ENCODE results near the gene PRPH. TPM values are rescaled to one million over a fixed set of nuclear protein-coding genes. Genes with fewer than 3 reads are reported as not detected.

Gene PRPH
- total and polyA plus RNA-seq, 9 of the 15 experiments (the other 6 are each of a cell fraction or from before 2014, with no cell fraction given) = 0.27 to 1.9 (median 1.3) TPM; not detected in 1

DNA sequence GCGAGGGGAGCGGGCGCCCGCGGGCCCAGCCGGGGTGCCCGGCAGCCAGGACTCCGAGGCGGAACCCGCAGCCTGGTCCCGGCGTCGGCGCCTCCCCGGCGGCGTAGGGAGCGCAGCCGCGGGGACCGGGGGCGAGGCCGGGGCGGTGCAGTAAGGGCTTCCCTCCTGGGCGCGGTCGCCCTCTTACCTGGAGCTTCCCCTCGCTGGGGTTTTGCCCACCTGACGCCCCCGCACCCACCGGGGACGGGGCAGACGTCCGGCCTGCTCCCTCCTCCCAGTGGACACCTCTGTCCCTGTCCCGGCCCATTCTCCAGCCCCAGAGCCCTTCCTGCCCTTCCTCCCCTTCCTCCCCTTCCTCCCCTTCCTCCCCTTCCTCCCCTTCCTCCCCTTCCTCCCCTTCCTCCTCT is 30.5 kb upstream of the PRPH start (continued):
- TF ChIP-seq LEF1 (IDR thresholded peaks at IDR 0.05) (no peak), HDGF (IDR thresholded peaks at IDR 0.05) (no peak), PHF21A (IDR thresholded peaks at IDR 0.05; ENCODE audit: borderline replicate concordance, low read depth) (peak; percentile 76; the same call in 1 of the 2 replicates), ASH1L (IDR thresholded peaks at IDR 0.05; ENCODE audit: borderline replicate concordance, low read depth, partially characterized antibody) (peak; percentile 21), HOXB6 (CRISPR knock-in tag; IDR thresholded peaks at IDR 0.05; ENCODE audit: borderline replicate concordance) (no peak), CBX2 (IDR thresholded peaks at IDR 0.05; ENCODE audit: insufficient read depth, low read length, poor library complexity, severe bottlenecking) (no peak), NR0B1 (IDR thresholded peaks at IDR 0.05; ENCODE audit: partially characterized antibody) (no peak), NELFE (IDR thresholded peaks at IDR 0.05; ENCODE audit: insufficient read depth, insufficient read length) (no peak), CAMTA2 (CRISPR knock-in tag; conservative IDR thresholded peaks at IDR 0.05) (no peak), EHMT2 (IDR thresholded peaks at IDR 0.05) (no peak), ZNF274 (IDR thresholded peaks at IDR 0.05; ENCODE audit: borderline replicate concordance, low read depth, low read length) (no peak), ZNF133 (CRISPR knock-in tag; IDR thresholded peaks at IDR 0.05) (no peak), IRF2 (CRISPR knock-in tag; IDR thresholded peaks at IDR 0.05) (no peak), MYBL2 (IDR thresholded peaks at IDR 0.05; ENCODE audit: low read depth) (peak; percentile 99; the same call in 1 of the 2 replicates), MYBL2 (CRISPR knock-in tag; IDR thresholded peaks at IDR 0.05; ENCODE audit: borderline replicate concordance) (0 out of 2 replicates have a peak, but pooled peaks have one; percentile 92), SMARCA5 (IDR thresholded peaks at IDR 0.05) (no peak), OTX1 (CRISPR knock-in tag; IDR thresholded peaks at IDR 0.05) (peak; percentile 96), BMI1 (IDR thresholded peaks at IDR 0.05; ENCODE audit: low read length) (no peak), HNRNPK (IDR thresholded peaks at IDR 0.05; ENCODE audit: low read depth, low read length, poor library complexity, severe bottlenecking) (no peak)
- TF ChIP-seq, protein P1, sequence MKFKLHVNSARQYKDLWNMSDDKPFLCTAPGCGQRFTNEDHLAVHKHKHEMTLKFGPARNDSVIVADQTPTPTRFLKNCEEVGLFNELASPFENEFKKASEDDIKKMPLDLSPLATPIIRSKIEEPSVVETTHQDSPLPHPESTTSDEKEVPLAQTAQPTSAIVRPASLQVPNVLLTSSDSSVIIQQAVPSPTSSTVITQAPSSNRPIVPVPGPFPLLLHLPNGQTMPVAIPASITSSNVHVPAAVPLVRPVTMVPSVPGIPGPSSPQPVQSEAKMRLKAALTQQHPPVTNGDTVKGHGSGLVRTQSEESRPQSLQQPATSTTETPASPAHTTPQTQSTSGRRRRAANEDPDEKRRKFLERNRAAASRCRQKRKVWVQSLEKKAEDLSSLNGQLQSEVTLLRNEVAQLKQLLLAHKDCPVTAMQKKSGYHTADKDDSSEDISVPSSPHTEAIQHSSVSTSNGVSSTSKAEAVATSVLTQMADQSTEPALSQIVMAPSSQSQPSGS (CRISPR knock-in tag; IDR thresholded peaks at IDR 0.05) = no peak
- TF ChIP-seq, protein P2, sequence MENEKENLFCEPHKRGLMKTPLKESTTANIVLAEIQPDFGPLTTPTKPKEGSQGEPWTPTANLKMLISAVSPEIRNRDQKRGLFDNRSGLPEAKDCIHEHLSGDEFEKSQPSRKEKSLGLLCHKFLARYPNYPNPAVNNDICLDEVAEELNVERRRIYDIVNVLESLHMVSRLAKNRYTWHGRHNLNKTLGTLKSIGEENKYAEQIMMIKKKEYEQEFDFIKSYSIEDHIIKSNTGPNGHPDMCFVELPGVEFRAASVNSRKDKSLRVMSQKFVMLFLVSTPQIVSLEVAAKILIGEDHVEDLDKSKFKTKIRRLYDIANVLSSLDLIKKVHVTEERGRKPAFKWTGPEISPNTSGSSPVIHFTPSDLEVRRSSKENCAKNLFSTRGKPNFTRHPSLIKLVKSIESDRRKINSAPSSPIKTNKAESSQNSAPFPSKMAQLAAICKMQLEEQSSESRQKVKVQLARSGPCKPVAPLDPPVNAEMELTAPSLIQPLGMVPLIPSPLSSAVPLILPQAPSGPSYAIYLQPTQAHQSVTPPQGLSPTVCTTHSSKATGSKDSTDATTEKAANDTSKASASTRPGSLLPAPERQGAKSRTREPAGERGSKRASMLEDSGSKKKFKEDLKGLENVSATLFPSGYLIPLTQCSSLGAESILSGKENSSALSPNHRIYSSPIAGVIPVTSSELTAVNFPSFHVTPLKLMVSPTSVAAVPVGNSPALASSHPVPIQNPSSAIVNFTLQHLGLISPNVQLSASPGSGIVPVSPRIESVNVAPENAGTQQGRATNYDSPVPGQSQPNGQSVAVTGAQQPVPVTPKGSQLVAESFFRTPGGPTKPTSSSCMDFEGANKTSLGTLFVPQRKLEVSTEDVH (IDR thresholded peaks at IDR 0.05; ENCODE audit: low read depth, partially characterized antibody) = no peak
- TF ChIP-seq, protein P3, sequence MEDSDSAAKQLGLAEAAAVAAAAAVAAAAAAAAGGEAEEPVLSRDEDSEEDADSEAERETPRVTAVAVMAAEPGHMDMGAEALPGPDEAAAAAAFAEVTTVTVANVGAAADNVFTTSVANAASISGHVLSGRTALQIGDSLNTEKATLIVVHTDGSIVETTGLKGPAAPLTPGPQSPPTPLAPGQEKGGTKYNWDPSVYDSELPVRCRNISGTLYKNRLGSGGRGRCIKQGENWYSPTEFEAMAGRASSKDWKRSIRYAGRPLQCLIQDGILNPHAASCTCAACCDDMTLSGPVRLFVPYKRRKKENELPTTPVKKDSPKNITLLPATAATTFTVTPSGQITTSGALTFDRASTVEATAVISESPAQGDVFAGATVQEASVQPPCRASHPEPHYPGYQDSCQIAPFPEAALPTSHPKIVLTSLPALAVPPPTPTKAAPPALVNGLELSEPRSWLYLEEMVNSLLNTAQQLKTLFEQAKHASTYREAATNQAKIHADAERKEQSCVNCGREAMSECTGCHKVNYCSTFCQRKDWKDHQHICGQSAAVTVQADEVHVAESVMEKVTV (CRISPR knock-in tag; IDR thresholded peaks at IDR 0.05) = no peak

Data from K562 (cell line).